Measurements from ENCODE around the gene ETFRF1. TPM values are rescaled to one million over a fixed set of nuclear protein-coding genes. Genes with fewer than 3 reads are reported as not detected.

Gene ETFRF1
- total RNA-seq = 15.2 and 26.9 TPM in 2 replicates

GRCh38 chr12:25195056-25195971 lies at the start of gene ETFRF1, which contains the start of gene DNAI7:
TSS of gene ETFRF1 (plus strand) at chr12:25195237. CDS start at chr12:25203957, 8,720 bp downstream.
TSS of gene DNAI7 (minus strand) at chr12:25195160. CDS start at chr12:25195078, 82 bp downstream.

GRCh38 chr12:25250744-25251730 lies 56.0 kb downstream of the ETFRF1 start, which contains the start of gene KRAS:
TSS of gene KRAS (minus strand) at chr12:25250929.

Other genes with a start within 250 kb of the ETFRF1 start
- 21.8 and 25.0 TPM in 2 replicates for gene BCAT1, start 246.1 kb upstream of the ETFRF1 start, total RNA-seq
- gene DNAI7, start 77 bp upstream of the ETFRF1 start, total RNA-seq = 0.28 TPM in 1 of 2 replicates, not detected in the other
- gene KRAS, start 55.7 kb downstream of the ETFRF1 start, total RNA-seq = 11.5 and 14.8 TPM in 2 replicates